Loucy (cell line): Measurements from ENCODE around the gene PAK3.

Experiments used
- CTCF ChIP-seq: fragments of 200-600 bp; sonication (generic); conservative IDR thresholded peaks from 2 replicates; pipeline ENCODE4 v1.5.1; 2014; ENCODE audit warnings: mild to moderate bottlenecking, antibody characterized with exemption, low read length
- EZH2phosphoT487 ChIP-seq: fragments of 200-600 bp; IDR thresholded peaks from 2 replicates; pipeline ENCODE4 v1.6.1; 2018; ENCODE audit warnings: antibody characterized with exemption, mild to moderate bottlenecking, moderate library complexity, borderline replicate concordance

DNA sequence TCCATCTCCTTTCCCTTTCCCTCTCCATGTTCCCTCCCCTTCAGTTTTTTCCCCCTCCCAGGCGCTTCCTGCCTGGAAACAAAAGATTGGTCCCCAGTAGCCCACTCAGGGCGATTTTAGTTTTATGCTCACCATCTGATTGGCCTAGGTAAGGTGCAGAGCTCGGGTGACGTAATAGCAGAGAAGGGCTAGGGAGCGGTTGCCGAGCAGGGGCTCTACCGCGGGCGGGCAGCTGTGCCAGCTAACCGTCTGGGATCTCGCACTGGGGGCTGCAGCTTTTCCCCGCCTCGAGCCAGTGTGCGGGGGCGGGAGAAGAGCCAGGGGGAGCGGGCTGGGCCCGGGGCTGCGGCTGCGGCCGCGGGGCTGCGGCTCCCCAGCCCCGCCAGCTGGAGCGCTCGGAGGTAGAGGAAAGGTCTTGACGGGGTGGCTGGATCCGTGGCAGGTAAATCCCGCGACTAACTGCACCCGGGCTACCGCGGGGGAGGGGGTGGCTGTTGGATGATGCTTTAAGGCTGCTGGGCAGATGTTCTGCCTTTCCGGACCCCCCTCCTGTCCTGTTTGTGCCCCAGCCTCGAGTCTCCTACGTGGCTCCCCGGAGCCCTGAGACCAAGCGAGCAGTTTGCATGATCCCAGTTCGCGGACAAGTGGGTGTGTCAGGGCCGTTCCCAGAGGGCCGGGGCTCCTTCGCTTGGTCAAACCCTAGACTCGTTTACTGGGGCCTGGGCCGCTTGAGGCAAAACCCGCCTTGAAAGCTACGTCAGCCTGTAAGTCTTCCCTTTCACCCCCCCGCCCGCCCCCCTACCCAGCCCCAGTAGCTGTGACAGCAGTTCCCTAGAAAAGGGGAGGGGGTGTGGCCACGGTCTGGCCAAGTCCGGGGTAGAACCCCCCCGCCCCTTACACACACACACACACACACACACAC is at the start of gene PAK3:
- no peak for TF ChIP-seq CTCF
- no peak for TF ChIP-seq EZH2phosphoT487
